Stimulated activated memory B cell treated with anti-CD40 and anti-IgM and Interleukin-4, amounts not matched to agents 10 μg/mL and 1 μg/mL and 100 μg/mL, for 72 hours (primary cell): Measurements from ENCODE around the gene GPA33.

Source experiments
- ATAC-seq: fragments of 150-1000 bp; cut with Tn5 transposase; 2 replicates; pipeline ENCODE4 v1.10.0; 2021
- H3K27ac Mint-ChIP-seq: one replicate; pipeline ENCODE4 v1.8.0; 2022; ENCODE audit warnings: mild to moderate bottlenecking, mixed read lengths
- H3K27me3 Mint-ChIP-seq: one replicate; pipeline ENCODE4 v1.8.0; 2022; ENCODE audit warnings: mixed read lengths
- H3K36me3 Mint-ChIP-seq: one replicate; pipeline ENCODE4 v1.8.0; 2022; ENCODE audit warnings: mixed read lengths
- H3K4me1 Mint-ChIP-seq: one replicate; pipeline ENCODE4 v1.8.0; 2022; ENCODE audit warnings: mixed read lengths
- H3K4me3 Mint-ChIP-seq: one replicate; pipeline ENCODE4 v1.8.0; 2022; ENCODE audit warnings: mild to moderate bottlenecking, moderate library complexity, mixed read lengths
- H3K9me3 Mint-ChIP-seq: one replicate; pipeline ENCODE4 v1.8.0; 2022; ENCODE audit warnings: mixed read lengths

GPA33 gene

GRCh38 chr1:167122568-167122967, 32.4 kb upstream of the GPA33 start:
- no peak for ATAC-seq
- H3K27ac Mint-ChIP-seq = no peak overlapping the region
- H3K9me3 Mint-ChIP-seq = no peaks in the 10 kb centered on the region
- no peaks in the 10 kb centered on the region for H3K4me1 Mint-ChIP-seq
- H3K4me3 Mint-ChIP-seq = no peak overlapping the region
- no peaks in the 10 kb centered on the region for H3K36me3 Mint-ChIP-seq
- H3K27me3 Mint-ChIP-seq = peaks cover 53% of the 10 kb centered on the region

GRCh38 chr1:167122121-167122480, 31.9 kb upstream of the GPA33 start:
- no peaks in the 10 kb centered on the region for H3K36me3 Mint-ChIP-seq
- H3K27ac Mint-ChIP-seq = no peak overlapping the region
- no peaks in the 10 kb centered on the region for H3K4me1 Mint-ChIP-seq
- ATAC-seq = no peak
- H3K4me3 Mint-ChIP-seq = no peak overlapping the region
- peaks cover 48% of the 10 kb centered on the region for H3K27me3 Mint-ChIP-seq
- H3K9me3 Mint-ChIP-seq = no peaks in the 10 kb centered on the region

- Mint-ChIP-seq H3K36me3 (no peaks in the 10 kb centered on the region), H3K27me3 (peaks cover 43% of the 10 kb centered on the region), H3K4me1 (no peaks in the 10 kb centered on the region), H3K27ac (no peak overlapping the region), H3K9me3 (no peaks in the 10 kb centered on the region), H3K4me3 (peak overlapping the region; percentile 75)
- ATAC-seq = no peak
Observed at GRCh38 chr1:167121375-167122120, 31.4 kb upstream of the GPA33 start.

GRCh38 chr1:167120899-167121298, 30.7 kb upstream of the GPA33 start:
- no peaks in the 10 kb centered on the region for H3K36me3 Mint-ChIP-seq
- peak overlapping the region; percentile 75 for H3K4me3 Mint-ChIP-seq
- H3K27me3 Mint-ChIP-seq = peaks cover 37% of the 10 kb centered on the region
- H3K27ac Mint-ChIP-seq = no peak overlapping the region
- no peak for ATAC-seq
- H3K4me1 Mint-ChIP-seq = no peaks in the 10 kb centered on the region
- no peaks in the 10 kb centered on the region for H3K9me3 Mint-ChIP-seq

- H3K27me3 Mint-ChIP-seq = peaks cover 40% of the 10 kb centered on the region
- H3K36me3 Mint-ChIP-seq = no peaks in the 10 kb centered on the region
- H3K4me1 Mint-ChIP-seq = peaks cover 10% of the 10 kb centered on the region
- ATAC-seq = no peak
- no peaks in the 10 kb centered on the region for H3K9me3 Mint-ChIP-seq
- H3K4me3 Mint-ChIP-seq = no peak overlapping the region
- no peak overlapping the region for H3K27ac Mint-ChIP-seq
Observed at GRCh38 chr1:167119696-167120095, 29.5 kb upstream of the GPA33 start.

GRCh38 chr1:167118188-167118587, 28.0 kb upstream of the GPA33 start:
- Mint-ChIP-seq H3K27ac (no peak overlapping the region), H3K4me3 (no peak overlapping the region), H3K4me1 (peaks cover 13% of the 10 kb centered on the region), H3K36me3 (no peaks in the 10 kb centered on the region), H3K27me3 (peaks cover 40% of the 10 kb centered on the region), H3K9me3 (no peaks in the 10 kb centered on the region)
- ATAC-seq = no peak

GRCh38 chr1:167117225-167117624, 27.0 kb upstream of the GPA33 start:
- H3K9me3 Mint-ChIP-seq = no peaks in the 10 kb centered on the region
- H3K27ac Mint-ChIP-seq = no peak overlapping the region
- H3K4me3 Mint-ChIP-seq = no peak overlapping the region
- H3K27me3 Mint-ChIP-seq = peaks cover 40% of the 10 kb centered on the region
- no peaks in the 10 kb centered on the region for H3K36me3 Mint-ChIP-seq
- no peak for ATAC-seq
- H3K4me1 Mint-ChIP-seq = peaks cover 13% of the 10 kb centered on the region

- Mint-ChIP-seq H3K4me3 (no peak overlapping the region), H3K36me3 (no peaks in the 10 kb centered on the region), H3K27ac (no peak overlapping the region), H3K4me1 (peaks cover 13% of the 10 kb centered on the region), H3K9me3 (no peaks in the 10 kb centered on the region), H3K27me3 (peaks cover 33% of the 10 kb centered on the region)
- no peak for ATAC-seq
Observed at GRCh38 chr1:167116174-167116573, 26.0 kb upstream of the GPA33 start.

- peaks cover 35% of the 10 kb centered on the region for H3K27me3 Mint-ChIP-seq
- no peak for ATAC-seq
- no peaks in the 10 kb centered on the region for H3K9me3 Mint-ChIP-seq
- H3K4me3 Mint-ChIP-seq = no peak overlapping the region
- no peaks in the 10 kb centered on the region for H3K36me3 Mint-ChIP-seq
- H3K4me1 Mint-ChIP-seq = peaks cover 17% of the 10 kb centered on the region
- no peak overlapping the region for H3K27ac Mint-ChIP-seq
Observed at GRCh38 chr1:167115655-167116054, 25.5 kb upstream of the GPA33 start.

- H3K27me3 Mint-ChIP-seq = peaks cover 35% of the 10 kb centered on the region
- peak; percentile 57 for ATAC-seq
- H3K27ac Mint-ChIP-seq = no peak overlapping the region
- H3K9me3 Mint-ChIP-seq = peaks cover 4% of the 10 kb centered on the region
- no peak overlapping the region for H3K4me3 Mint-ChIP-seq
- peaks cover 26% of the 10 kb centered on the region for H3K4me1 Mint-ChIP-seq
- no peaks in the 10 kb centered on the region for H3K36me3 Mint-ChIP-seq
Observed at GRCh38 chr1:167114725-167115124, 24.5 kb upstream of the GPA33 start.

GRCh38 chr1:167111868-167112709, 21.9 kb upstream of the GPA33 start:
- no peaks in the 10 kb centered on the region for H3K36me3 Mint-ChIP-seq

GRCh38 chr1:167110586-167110985, 20.4 kb upstream of the GPA33 start:
- H3K4me1 Mint-ChIP-seq = peaks cover 39% of the 10 kb centered on the region
- ATAC-seq = peak; percentile 72
- peaks cover 22% of the 10 kb centered on the region for H3K27me3 Mint-ChIP-seq
- no peaks in the 10 kb centered on the region for H3K36me3 Mint-ChIP-seq
- H3K4me3 Mint-ChIP-seq = no peak overlapping the region
- H3K9me3 Mint-ChIP-seq = peaks cover 4% of the 10 kb centered on the region
- H3K27ac Mint-ChIP-seq = no peak overlapping the region

More at GRCh38 chr1:167111868-167112709, 21.9 kb upstream of the GPA33 start:
- no peak for ATAC-seq
- Mint-ChIP-seq H3K27ac (no peak overlapping the region), H3K27me3 (peaks cover 26% of the 10 kb centered on the region), H3K4me1 (peaks cover 37% of the 10 kb centered on the region), H3K9me3 (peaks cover 4% of the 10 kb centered on the region), H3K4me3 (no peak overlapping the region)

- Mint-ChIP-seq H3K4me1 (peaks cover 41% of the 10 kb centered on the region), H3K4me3 (no peak overlapping the region), H3K27ac (peak overlapping the region; percentile 34), H3K9me3 (peaks cover 4% of the 10 kb centered on the region), H3K36me3 (no peaks in the 10 kb centered on the region), H3K27me3 (peaks cover 30% of the 10 kb centered on the region)
- peak; percentile 28 for ATAC-seq
Observed at GRCh38 chr1:167109125-167109524, 18.9 kb upstream of the GPA33 start.

- H3K4me3 Mint-ChIP-seq = no peak overlapping the region
- H3K36me3 Mint-ChIP-seq = no peaks in the 10 kb centered on the region
- no peak for ATAC-seq
- H3K27me3 Mint-ChIP-seq = peaks cover 33% of the 10 kb centered on the region
- H3K9me3 Mint-ChIP-seq = peaks cover 4% of the 10 kb centered on the region
- no peak overlapping the region for H3K27ac Mint-ChIP-seq
- H3K4me1 Mint-ChIP-seq = peaks cover 47% of the 10 kb centered on the region
Observed at GRCh38 chr1:167107456-167107855, 17.3 kb upstream of the GPA33 start.

- Mint-ChIP-seq H3K27me3 (peaks cover 31% of the 10 kb centered on the region), H3K4me3 (no peak overlapping the region), H3K9me3 (peaks cover 4% of the 10 kb centered on the region), H3K36me3 (no peaks in the 10 kb centered on the region), H3K27ac (no peak overlapping the region), H3K4me1 (peaks cover 47% of the 10 kb centered on the region)
- no peak for ATAC-seq
Observed at GRCh38 chr1:167106119-167106461, 15.9 kb upstream of the GPA33 start.
